ENCODE data around the gene SMAD3.

- no peak for TF ChIP-seq CTCF (conservative IDR thresholded peaks at IDR 0.05; ENCODE audit: low read length)
- no peak for TF ChIP-seq EZH2phosphoT487 (IDR thresholded peaks at IDR 0.05; ENCODE audit: borderline replicate concordance, low read depth, low read length)
Observed at GRCh38 chr15:67149068-67149772, 83.8 kb downstream of the SMAD3 start.
